Cardiac muscle cell (in vitro differentiated cells and primary cell): ENCODE data around the gene MAPK13. TPM values are rescaled to one million over a fixed set of nuclear protein-coding genes. Genes with fewer than 3 reads are reported as not detected.
"Not testable (repeated sequence)": the region's sequence is repeated elsewhere in the genome, so short reads cannot be mapped to it uniquely, and the experiment has no call there.

Experiments
- DNase-seq, 2 donors: peaks; one replicate each; pipeline versions ENCODE4 v3.0.0 to v3.0.0-alpha.2; 2010 to 2017; ENCODE audit warnings: low read depth in 1 of 2, low spot score in 1 of 2
- H3K27ac ChIP-seq: fragments of 200-600 bp; sonication (generic); 2 replicates; pipeline ENCODE4 v1.5.1; 2016
- H3K27me3 ChIP-seq: fragments of 200-600 bp; sonication (generic); 2 replicates; pipeline ENCODE4 v1.6.0; 2016; ENCODE audit warnings: control low read depth
- H3K36me3 ChIP-seq: fragments of 200-600 bp; sonication (generic); 2 replicates; pipeline ENCODE4 v1.5.1; 2016; ENCODE audit warnings: control low read depth
- H3K4me1 ChIP-seq: fragments of 200-600 bp; sonication (generic); 2 replicates; pipeline ENCODE4 v1.8.1; 2017; ENCODE audit warnings: low read depth, mild to moderate bottlenecking, mixed run types
- H3K4me3 ChIP-seq: fragments of 200-600 bp; sonication (generic); 2 replicates; pipeline ENCODE4 v1.5.1; 2016; ENCODE audit warnings: mild to moderate bottlenecking
- H3K9me3 ChIP-seq: fragments of 200-600 bp; sonication (generic); 2 replicates; pipeline ENCODE4 v1.5.1; 2017; ENCODE audit warnings: low read depth, mild to moderate bottlenecking, control low read depth
- CTCF ChIP-seq: IDR thresholded peaks from 2 replicates; pipeline ENCODE4 v1.5.1; 2012; ENCODE audit warnings: low read depth, mild to moderate bottlenecking, low read length
- polyA plus RNA-seq: library from polyadenylated mRNA; unstranded; fragments of >200 nt; fragmentation: Nextera tagmentation; extraction: Ambion mirVana; gene quantifications from 2 replicates; pipeline ENCODE4 v1.2.1, GENCODE V29; 2016
- total RNA-seq: library from RNA; depleted of rRNA; stranded (reverse); fragments of >200 nt; gene quantifications from 2 replicates; pipeline ENCODE4 v1.2.3, GENCODE V29; 2016

Gene MAPK13
- total and polyA plus RNA-seq, 2 experiments from 2014 or later = 1.1 to 2.3 TPM

- Histone ChIP-seq H3K4me3 (no peak overlapping the region), H3K27me3 (no peaks in the 10 kb centered on the region), H3K27ac (no peak overlapping the region), H3K4me1 (peaks cover 6% of the 10 kb centered on the region), H3K36me3 (no peaks in the 10 kb centered on the region), H3K9me3 (no peaks in the 10 kb centered on the region)
- peak; percentile 70 for TF ChIP-seq CTCF
- DNase-seq = peak; percentile 81 to 90
Measured at GRCh38 chr6:36123270-36124139, 6.8 kb upstream of the MAPK13 start.

GRCh38 chr6:36124346-36124745 lies 6.0 kb upstream of the MAPK13 start:
- not testable (repeated sequence) for H3K27me3 ChIP-seq, H3K9me3 ChIP-seq, DNase-seq

GRCh38 chr6:36124881-36125280 lies 5.4 kb upstream of the MAPK13 start:
- no peak overlapping the region for H3K4me3 ChIP-seq
- DNase-seq = no peak
- peaks cover 6% of the 10 kb centered on the region for H3K4me1 ChIP-seq
- TF ChIP-seq CTCF = no peak
- no peaks in the 10 kb centered on the region for H3K9me3 ChIP-seq
- peaks cover 13% of the 10 kb centered on the region for H3K27me3 ChIP-seq
- H3K27ac ChIP-seq = no peak overlapping the region
- no peaks in the 10 kb centered on the region for H3K36me3 ChIP-seq

More at GRCh38 chr6:36124346-36124745, 6.0 kb upstream of the MAPK13 start:
- not testable (repeated sequence) for H3K27ac ChIP-seq, H3K36me3 ChIP-seq, H3K4me3 ChIP-seq, H3K4me1 ChIP-seq

GRCh38 chr6:36125575-36125974 lies 4.7 kb upstream of the MAPK13 start:
- DNase-seq = no peak
- Histone ChIP-seq H3K4me3 (no peak overlapping the region), H3K27me3 (peaks cover 20% of the 10 kb centered on the region), H3K9me3 (no peaks in the 10 kb centered on the region), H3K36me3 (no peaks in the 10 kb centered on the region), H3K27ac (no peak overlapping the region), H3K4me1 (peaks cover 6% of the 10 kb centered on the region)
- TF ChIP-seq CTCF = no peak

- H3K4me3 ChIP-seq = no peak overlapping the region
- no peak for DNase-seq
- no peaks in the 10 kb centered on the region for H3K9me3 ChIP-seq
- H3K36me3 ChIP-seq = no peaks in the 10 kb centered on the region
- H3K27ac ChIP-seq = no peak overlapping the region
- H3K4me1 ChIP-seq = peaks cover 3% of the 10 kb centered on the region
- peaks cover 26% of the 10 kb centered on the region for H3K27me3 ChIP-seq
- TF ChIP-seq CTCF = no peak
Measured at GRCh38 chr6:36126121-36126520, 4.2 kb upstream of the MAPK13 start.

GRCh38 chr6:36126553-36127458 lies 3.5 kb upstream of the MAPK13 start:
- Histone ChIP-seq H3K36me3 (no peaks in the 10 kb centered on the region), H3K27ac (no peak overlapping the region), H3K27me3 (peaks cover 26% of the 10 kb centered on the region), H3K9me3 (no peaks in the 10 kb centered on the region), H3K4me3 (no peak overlapping the region), H3K4me1 (peaks cover 8% of the 10 kb centered on the region)
- no peak for TF ChIP-seq CTCF
- DNase-seq = peak in 1 of 2 donors; percentile 29
